ENCODE results near the gene ASTN2.

Gene ASTN2

GRCh38 chr9:117413346-117414219 lies 1.3 kb downstream of the ASTN2 start:
- no peak for DNase-seq (ENCODE audit: low spot score)

- DNase-seq (ENCODE audit: low spot score) = no peak
Observed at GRCh38 chr9:117412841-117413240, 2.0 kb downstream of the ASTN2 start.

- DNase-seq (ENCODE audit: low spot score) = no peak
Observed at GRCh38 chr9:117412006-117412715, 2.7 kb downstream of the ASTN2 start.

GRCh38 chr9:117411547-117411946 lies 3.3 kb downstream of the ASTN2 start:
- DNase-seq (ENCODE audit: low spot score) = peak; percentile 64

GRCh38 chr9:117409321-117409720 lies 5.5 kb downstream of the ASTN2 start:
- no peak for DNase-seq (ENCODE audit: low spot score)

- no peak for DNase-seq (ENCODE audit: low spot score)
Observed at GRCh38 chr9:117407436-117408022, 7.3 kb downstream of the ASTN2 start.

GRCh38 chr9:117405950-117406705 lies 8.7 kb downstream of the ASTN2 start:
- no peak for DNase-seq (ENCODE audit: low spot score)

- DNase-seq (ENCODE audit: low spot score) = no peak
Observed at GRCh38 chr9:117403848-117404247, 11.0 kb downstream of the ASTN2 start.

GRCh38 chr9:117403403-117403811 lies 11.4 kb downstream of the ASTN2 start:
- DNase-seq (ENCODE audit: low spot score) = no peak

GRCh38 chr9:117400171-117400570 lies 14.7 kb downstream of the ASTN2 start:
- no peak for DNase-seq (ENCODE audit: low spot score)

GRCh38 chr9:117395151-117395650 lies 19.7 kb downstream of the ASTN2 start:
- DNase-seq (ENCODE audit: low spot score) = no peak

GRCh38 chr9:117394655-117395054 lies 20.2 kb downstream of the ASTN2 start:
- DNase-seq (ENCODE audit: low spot score) = no peak

- DNase-seq (ENCODE audit: low spot score) = no peak
Observed at GRCh38 chr9:117392992-117393391, 21.9 kb downstream of the ASTN2 start.

- no peak for DNase-seq (ENCODE audit: low spot score)
Observed at GRCh38 chr9:117387422-117387821, 27.4 kb downstream of the ASTN2 start.

- no peak for DNase-seq (ENCODE audit: low spot score)
Observed at GRCh38 chr9:117379341-117379740, 35.5 kb downstream of the ASTN2 start.

- no peak for DNase-seq (ENCODE audit: low spot score)
Observed at GRCh38 chr9:117377046-117377445, 37.8 kb downstream of the ASTN2 start.

GRCh38 chr9:117375956-117376355 lies 38.9 kb downstream of the ASTN2 start:
- DNase-seq (ENCODE audit: low spot score) = no peak

GRCh38 chr9:117374076-117374725 lies 40.7 kb downstream of the ASTN2 start:
- DNase-seq (ENCODE audit: low spot score) = no peak

GRCh38 chr9:117368684-117369230 lies 46.1 kb downstream of the ASTN2 start:
- no peak for DNase-seq (ENCODE audit: low spot score)

- DNase-seq (ENCODE audit: low spot score) = no peak
Observed at GRCh38 chr9:117365438-117365837, 49.4 kb downstream of the ASTN2 start.

GRCh38 chr9:117363006-117363405 lies 51.9 kb downstream of the ASTN2 start:
- no peak for DNase-seq (ENCODE audit: low spot score)

Measured in HuH-7 (cell line).